Fibroblast of the aortic adventitia (primary cell): ENCODE results near the gene MIPOL1. TPM values are rescaled to one million over a fixed set of nuclear protein-coding genes. Genes with fewer than 3 reads are reported as not detected.

Experiments used
- DNase-seq: peaks from one replicate; pipeline ENCODE4 v3.0.0-alpha.2; 2010; ENCODE audit warnings: low read depth
- H3K4me3 ChIP-seq: 2 replicates; pipeline ENCODE4 v1.5.1; 2011; ENCODE audit warnings: low read depth, mild to moderate bottlenecking, control low read depth, low read length, moderate library complexity
- CTCF ChIP-seq: IDR thresholded peaks from 2 replicates; pipeline ENCODE4 v1.5.1; 2011; ENCODE audit warnings: mild to moderate bottlenecking, low read length, control low read depth, inconsistent platforms; ENCODE audit not compliant: insufficient read depth
- total RNA-seq: library from RNA; depleted of rRNA; stranded (reverse); fragments of >200 nt; gene quantifications from 2 replicates; pipeline ENCODE4 v1.2.3, GENCODE V29; 2012; ENCODE audit warnings: low replicate concordance

The MIPOL1 gene
- total RNA-seq, 1 donor, result 12.5 TPM

DNA sequence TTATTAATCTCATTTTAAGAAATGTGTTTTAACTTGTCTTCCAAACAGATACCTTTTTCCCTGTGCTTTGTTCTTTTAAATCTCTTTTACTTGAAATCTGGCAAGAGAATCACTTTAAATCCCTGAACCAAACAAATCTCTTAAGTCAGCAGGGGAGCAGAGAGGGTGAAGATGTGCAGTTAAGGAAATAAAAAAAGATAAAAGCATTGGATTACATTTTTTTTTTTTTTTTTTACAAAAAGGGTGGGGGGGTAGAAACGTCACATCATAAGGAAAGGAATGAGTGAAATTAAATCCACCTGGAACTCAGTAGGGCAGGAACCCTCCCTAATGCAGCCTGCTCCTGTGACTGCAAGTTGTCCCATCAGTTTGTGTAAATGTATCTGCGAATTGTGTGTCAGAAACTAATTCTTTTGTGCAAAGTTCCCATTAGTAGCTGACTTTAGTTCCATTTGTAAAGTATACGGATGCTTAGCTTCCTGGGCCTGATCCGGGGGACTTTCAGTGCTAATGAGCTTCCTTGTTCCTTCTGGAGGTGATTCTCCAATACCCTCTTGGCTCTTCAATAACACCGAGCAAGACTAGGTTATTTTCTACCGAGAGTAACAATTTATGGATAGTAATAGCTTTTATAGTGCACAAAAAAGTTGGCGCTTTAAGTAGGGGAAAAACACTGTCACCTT is 399.2 kb downstream of the MIPOL1 start:
- no peak overlapping the region for H3K4me3 ChIP-seq
- DNase-seq, result no peak
- no peak for TF ChIP-seq CTCF

DNA sequence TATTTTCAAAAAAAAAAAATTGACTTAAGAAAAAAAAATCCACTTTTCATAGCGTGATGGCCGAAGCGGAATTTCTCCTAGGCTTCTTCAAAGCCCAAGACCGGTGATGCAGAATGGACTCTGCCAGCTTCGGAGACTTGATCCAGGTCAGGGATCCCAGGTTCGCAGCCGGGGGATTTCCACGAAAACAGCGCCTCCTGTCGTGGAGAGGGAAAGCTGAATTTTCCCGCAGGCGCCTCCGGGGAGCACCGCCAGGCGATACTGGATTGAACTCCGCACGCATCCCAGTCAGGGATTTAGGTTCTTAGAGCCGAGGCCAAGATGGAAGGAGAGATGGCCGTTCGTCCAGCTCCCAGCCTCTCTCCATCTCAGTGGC is 399.8 kb downstream of the MIPOL1 start:
- TF ChIP-seq CTCF, result peak; percentile 47
- no peak overlapping the region for H3K4me3 ChIP-seq
- no peak for DNase-seq

DNA sequence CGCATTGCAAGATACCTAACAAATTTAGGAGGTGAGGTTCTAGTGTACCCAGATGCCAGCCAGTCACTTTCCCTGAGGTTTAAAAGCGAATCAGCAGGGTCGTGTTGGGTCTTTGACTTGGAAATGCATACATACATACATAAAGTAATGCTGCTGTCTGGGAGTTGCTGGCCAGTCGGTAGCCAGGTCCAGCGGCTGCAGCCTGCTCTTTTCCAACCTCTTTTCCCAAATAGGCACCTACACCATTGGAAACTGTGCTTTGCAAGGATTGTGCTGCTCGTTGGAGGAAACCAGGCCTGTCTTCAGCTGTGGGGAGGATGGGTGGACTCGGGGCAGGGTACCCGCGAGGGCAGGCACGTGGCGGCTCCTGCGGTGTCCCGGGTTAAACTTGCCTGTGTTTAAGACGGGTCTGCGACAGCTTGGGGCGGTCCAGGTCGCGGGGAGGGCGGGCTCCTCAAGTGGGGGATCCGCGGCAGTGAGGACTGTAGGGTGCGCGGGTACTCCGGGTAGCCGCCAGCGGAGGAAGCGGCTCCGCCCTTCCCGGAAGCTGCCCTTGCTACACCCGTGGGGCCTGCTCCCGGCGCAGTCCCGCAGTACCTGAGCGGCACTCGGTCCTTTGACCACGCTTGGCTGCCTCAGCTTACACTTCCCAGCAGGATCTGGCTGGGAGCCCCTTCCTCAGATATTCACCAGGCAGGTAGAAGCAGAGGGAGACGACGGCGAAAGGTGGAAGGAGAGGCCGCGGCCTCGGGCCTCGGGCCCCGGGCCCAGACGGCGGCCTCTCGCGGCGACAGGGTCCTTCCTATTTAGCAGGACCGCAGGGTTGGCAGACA is 400.4 kb downstream of the MIPOL1 start:
- TF ChIP-seq CTCF, result no peak
- DNase-seq, result no peak
- H3K4me3 ChIP-seq, result no peak overlapping the region

DNA sequence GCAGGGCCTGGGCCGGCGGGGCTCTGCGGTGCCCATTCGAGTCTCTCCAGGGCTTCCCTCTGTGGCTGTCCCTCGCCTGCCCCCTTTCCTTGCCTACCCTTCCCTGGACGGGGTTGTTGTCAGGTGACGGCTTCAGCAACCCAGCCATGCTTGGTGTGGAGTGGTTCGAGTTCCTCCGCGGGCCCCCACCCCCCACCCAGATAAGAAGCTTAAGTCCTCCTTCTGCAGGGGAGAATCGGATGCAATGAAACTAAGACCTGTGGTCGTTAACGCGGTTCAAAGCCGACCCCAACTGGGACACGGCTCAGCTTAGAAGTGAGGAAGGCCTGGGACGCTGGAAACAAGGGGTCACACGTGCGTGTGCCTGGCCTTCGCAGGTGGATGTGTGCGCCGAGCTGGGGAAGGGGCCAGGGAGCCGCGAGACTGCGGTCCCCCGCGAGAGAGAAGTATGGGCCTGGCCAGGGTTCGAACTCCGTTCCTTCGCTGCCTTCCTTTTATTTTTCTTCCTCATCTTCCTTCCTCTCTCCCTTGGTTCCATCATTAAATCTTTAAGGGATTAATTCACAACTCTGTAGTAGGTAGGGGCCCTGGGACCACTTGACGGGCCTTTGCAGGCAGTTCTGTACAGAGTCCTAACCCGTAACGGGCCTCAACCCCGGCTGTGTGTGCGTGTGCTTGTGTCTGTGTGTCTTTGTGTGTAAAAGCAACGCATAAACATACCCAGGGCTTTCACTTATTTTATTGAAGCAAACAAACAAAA is 401.2 kb downstream of the MIPOL1 start:
- H3K4me3 ChIP-seq, result no peak overlapping the region
- DNase-seq, result no peak
- TF ChIP-seq CTCF, result no peak

DNA sequence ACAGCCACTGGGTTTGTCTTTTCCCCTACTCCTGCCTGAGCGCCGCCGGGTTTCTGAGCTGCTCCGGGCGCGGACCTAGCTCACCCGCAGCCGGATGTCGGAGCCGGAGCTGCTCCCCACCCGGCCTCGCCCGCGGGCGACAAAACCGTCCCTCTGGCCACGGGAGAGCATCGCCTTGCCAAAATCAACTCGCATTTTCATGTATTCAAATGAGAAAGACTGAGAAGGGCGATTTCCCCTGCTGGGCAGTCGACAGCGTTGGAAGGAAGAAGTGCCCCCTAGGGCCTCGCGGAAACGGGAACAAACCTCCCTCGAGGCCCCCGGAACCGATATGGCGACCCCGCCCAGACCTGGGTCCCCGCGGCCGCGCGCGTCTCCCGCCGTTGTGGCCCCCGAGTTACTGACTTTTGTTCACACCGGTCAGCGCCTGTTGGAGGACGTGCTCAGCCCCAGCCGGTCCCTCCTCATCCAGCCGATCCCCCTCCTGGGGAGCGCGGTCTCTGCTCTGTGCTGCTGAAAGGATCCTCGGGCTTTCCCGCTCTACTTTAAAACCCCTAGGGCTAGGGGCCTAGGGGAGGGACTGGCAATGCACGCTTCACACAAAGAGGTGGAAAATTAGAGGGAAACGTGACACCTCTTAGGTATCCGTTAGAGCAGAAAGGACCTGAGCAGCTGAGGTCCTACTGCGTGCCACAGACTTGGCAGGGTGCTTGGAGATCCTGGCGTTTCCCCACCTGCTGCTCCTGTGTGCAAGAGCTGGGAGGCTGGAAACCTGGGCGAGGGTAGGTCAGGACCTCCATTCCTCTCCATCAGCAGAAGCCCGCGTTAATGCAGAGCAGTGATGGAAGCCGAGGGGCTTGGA is 402.0 kb downstream of the MIPOL1 start:
- no peak overlapping the region for H3K4me3 ChIP-seq
- no peak for TF ChIP-seq CTCF
- no peak for DNase-seq
